H1 (cell line): ENCODE results near the gene TMEM221.

Experiments
- CREB1 ChIP-seq: IDR thresholded peaks from 2 replicates; pipeline ENCODE4 v1.6.1; 2012; ENCODE audit warnings: inconsistent platforms
- EGR1 ChIP-seq: IDR thresholded peaks from 2 replicates; pipeline ENCODE4 v1.6.1; 2011; ENCODE audit warnings: low read depth, low read length, borderline replicate concordance
- EP300 ChIP-seq, 2 experiments: IDR thresholded peaks; 1 replicate in 1 of 2; 2 replicates in 1 of 2; pipeline ENCODE4 v1.6.1; 2011 to 2012; ENCODE audit warnings: low read depth in 2 of 2, low read length in 2 of 2, mild to moderate bottlenecking in 2 of 2, borderline replicate concordance in 1 of 2, inconsistent platforms in 1 of 2, moderate library complexity in 1 of 2
- JUND ChIP-seq: IDR thresholded peaks from 2 replicates; pipeline ENCODE4 v1.6.1; 2011; ENCODE audit warnings: mild to moderate bottlenecking, improper control_type of control experiment, low read length
- POLR2AphosphoS5 ChIP-seq: IDR thresholded peaks from 2 replicates; pipeline ENCODE4 v1.6.1; 2011; ENCODE audit warnings: low read depth, low read length
- POU5F1 ChIP-seq: IDR thresholded peaks from 2 replicates; pipeline ENCODE4 v1.6.1; 2011; ENCODE audit warnings: low read depth, mild to moderate bottlenecking, low read length, moderate library complexity
- RAD21 ChIP-seq, 2 experiments: IDR thresholded peaks in 1 of 2; conservative IDR thresholded peaks in 1 of 2; 2 replicates each; pipeline ENCODE4 v1.6.1; 2011; ENCODE audit warnings: low read depth in 2 of 2, low read length in 2 of 2, improper control_type of control experiment in 1 of 2, inconsistent platforms in 1 of 2, mild to moderate bottlenecking in 1 of 2, moderate library complexity in 1 of 2
- RFX5 ChIP-seq: IDR thresholded peaks from 2 replicates; pipeline ENCODE4 v1.6.1; 2011; ENCODE audit warnings: low read depth, low read length, improper control_type of control experiment, borderline replicate concordance
- SP1 ChIP-seq: IDR thresholded peaks from 2 replicates; pipeline ENCODE4 v1.6.1; 2011; ENCODE audit warnings: low read depth, low read length
- SRF ChIP-seq: IDR thresholded peaks from 2 replicates; pipeline ENCODE4 v1.6.1; 2011; ENCODE audit warnings: mild to moderate bottlenecking, low read depth, low read length, moderate library complexity
- TF ChIP-seq, protein P1 (sequence below): IDR thresholded peaks from 2 replicates; pipeline ENCODE4 v1.6.1; 2011; ENCODE audit warnings: low read length, improper control_type of control experiment
- TF ChIP-seq, protein P2 (sequence below), 3 experiments: IDR thresholded peaks; 1 replicate in 2 of 3; 2 replicates in 1 of 3; pipeline versions ENCODE4 v1.5.1 to v1.6.1; 2011; ENCODE audit warnings: low read length in 3 of 3, mild to moderate bottlenecking in 3 of 3, inconsistent platforms in 2 of 3, low read depth in 1 of 3, moderate library complexity in 1 of 3; ENCODE audit not compliant: insufficient read depth in 1 of 3; ENCODE audit errors: control extremely low read depth in 1 of 3

DNA sequence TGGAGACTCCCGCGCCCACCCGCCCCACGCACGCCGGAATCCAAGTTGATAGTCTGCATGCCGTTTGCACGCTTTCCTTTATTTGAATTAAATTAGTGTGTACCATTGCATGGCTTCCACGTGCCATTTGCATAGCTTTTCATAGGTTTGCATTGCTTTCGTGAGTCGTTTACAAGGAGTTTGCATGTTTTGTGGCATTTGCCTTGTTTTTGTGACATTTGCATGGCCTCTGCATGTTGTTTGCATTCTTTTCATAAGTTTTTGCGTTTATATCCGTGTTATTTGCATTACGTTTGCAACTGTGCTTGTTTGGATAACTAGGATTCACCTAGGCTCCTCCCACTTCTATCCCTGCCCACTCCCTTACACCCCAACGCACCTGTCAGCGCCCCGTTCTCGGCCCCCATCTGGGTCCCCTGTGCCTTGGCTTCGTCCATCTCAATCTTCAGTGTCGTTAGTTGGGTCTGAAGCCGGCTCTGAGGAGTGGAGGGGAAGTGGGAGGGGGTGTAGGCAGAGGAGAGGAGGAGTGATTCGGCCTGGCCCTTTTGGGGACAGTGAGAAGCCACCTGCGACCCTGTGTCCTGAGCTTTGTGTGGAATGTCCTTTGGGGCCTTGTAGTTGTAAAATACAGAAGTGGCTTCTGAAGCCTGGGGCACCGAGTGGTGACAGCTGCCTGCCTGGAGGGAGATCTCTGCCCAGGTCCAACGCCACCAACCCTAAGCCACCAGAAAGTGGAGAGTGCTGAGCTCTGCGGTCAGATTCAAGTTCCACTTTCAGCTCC lies 56.9 kb downstream of the TMEM221 start:
- TF ChIP-seq SP1 (no peak), POLR2AphosphoS5 (no peak), EGR1 (no peak), EP300 (IDR thresholded peaks at IDR 0.05; ENCODE audit: borderline replicate concordance in 1 of 2, low read depth in 2 of 2, low read length in 2 of 2) (no peak), SRF (no peak), RFX5 (no peak), JUND (no peak), CREB1 (no peak), POU5F1 (no peak), RAD21 (IDR thresholded peaks at IDR 0.05 in 1 of 2, conservative IDR thresholded peaks at IDR 0.05 in 1 of 2; ENCODE audit: low read depth in 2 of 2, low read length in 2 of 2) (no peak)
- TF ChIP-seq, protein P1, sequence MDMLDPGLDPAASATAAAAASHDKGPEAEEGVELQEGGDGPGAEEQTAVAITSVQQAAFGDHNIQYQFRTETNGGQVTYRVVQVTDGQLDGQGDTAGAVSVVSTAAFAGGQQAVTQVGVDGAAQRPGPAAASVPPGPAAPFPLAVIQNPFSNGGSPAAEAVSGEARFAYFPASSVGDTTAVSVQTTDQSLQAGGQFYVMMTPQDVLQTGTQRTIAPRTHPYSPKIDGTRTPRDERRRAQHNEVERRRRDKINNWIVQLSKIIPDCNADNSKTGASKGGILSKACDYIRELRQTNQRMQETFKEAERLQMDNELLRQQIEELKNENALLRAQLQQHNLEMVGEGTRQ, result no peak
- TF ChIP-seq, protein P2, sequence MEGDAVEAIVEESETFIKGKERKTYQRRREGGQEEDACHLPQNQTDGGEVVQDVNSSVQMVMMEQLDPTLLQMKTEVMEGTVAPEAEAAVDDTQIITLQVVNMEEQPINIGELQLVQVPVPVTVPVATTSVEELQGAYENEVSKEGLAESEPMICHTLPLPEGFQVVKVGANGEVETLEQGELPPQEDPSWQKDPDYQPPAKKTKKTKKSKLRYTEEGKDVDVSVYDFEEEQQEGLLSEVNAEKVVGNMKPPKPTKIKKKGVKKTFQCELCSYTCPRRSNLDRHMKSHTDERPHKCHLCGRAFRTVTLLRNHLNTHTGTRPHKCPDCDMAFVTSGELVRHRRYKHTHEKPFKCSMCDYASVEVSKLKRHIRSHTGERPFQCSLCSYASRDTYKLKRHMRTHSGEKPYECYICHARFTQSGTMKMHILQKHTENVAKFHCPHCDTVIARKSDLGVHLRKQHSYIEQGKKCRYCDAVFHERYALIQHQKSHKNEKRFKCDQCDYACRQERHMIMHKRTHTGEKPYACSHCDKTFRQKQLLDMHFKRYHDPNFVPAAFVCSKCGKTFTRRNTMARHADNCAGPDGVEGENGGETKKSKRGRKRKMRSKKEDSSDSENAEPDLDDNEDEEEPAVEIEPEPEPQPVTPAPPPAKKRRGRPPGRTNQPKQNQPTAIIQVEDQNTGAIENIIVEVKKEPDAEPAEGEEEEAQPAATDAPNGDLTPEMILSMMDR (IDR thresholded peaks at IDR 0.05; ENCODE audit: control extremely low read depth in 1 of 3, insufficient read depth in 1 of 3, low read depth in 1 of 3, low read length in 3 of 3), result no peak
